H1 (cell line): ENCODE results near the gene C20orf173. TPM values are rescaled to one million over a fixed set of nuclear protein-coding genes. Genes with fewer than 3 reads are reported as not detected.

Experiments used
- CTCF ChIA-PET: fragments of 300-600 bp; sonication (Branson Sonifier 250); formaldehyde crosslinking; loops from one replicate; lab custom pipeline; 2021; ENCODE audit not compliant: partially characterized antibody; lab: Charles Lee
- POLR2A ChIA-PET: fragments of 300-600 bp; sonication (Branson Sonifier 250); formaldehyde crosslinking; loops from one replicate; lab custom pipeline; 2021; ENCODE audit warnings: inconsistent platforms; ENCODE audit not compliant: partially characterized antibody; lab: Charles Lee
- DNase-seq, 2 experiments: peaks; one replicate each; pipeline versions ENCODE4 v3.0.0 to v3.0.0-alpha.2; 2010 to 2022; ENCODE audit warnings: low spot score in 2 of 2, low read depth in 1 of 2, mixed read lengths in 1 of 2
- FAIRE-seq: peaks from 2 replicates; lab custom pipeline; 2011; peaks lifted over from hg19 to GRCh38; lab: Jason Lieb, UNC
- H2AFZ ChIP-seq: 2 replicates; pipeline ENCODE4 v1.8.1; 2012; ENCODE audit warnings: low read length, inconsistent platforms
- H2AK5ac ChIP-seq: 2 replicates; pipeline ENCODE4 v1.6.1; 2013; ENCODE audit warnings: low read depth, low read length
- H2BK120ac ChIP-seq: replicated peaks from 2 replicates; pipeline ENCODE3; 2013; ENCODE audit warnings: low read depth, low read length, inconsistent platforms
- H2BK12ac ChIP-seq: 2 replicates; pipeline ENCODE4 v1.6.1; 2013; ENCODE audit warnings: low read depth, low read length
- H2BK15ac ChIP-seq: 2 replicates; pipeline ENCODE4 v1.6.1; 2013; ENCODE audit warnings: low read length
- H2BK20ac ChIP-seq: 2 replicates; pipeline ENCODE4 v1.6.1; 2013; ENCODE audit warnings: low read length
- H2BK5ac ChIP-seq: 2 replicates; pipeline ENCODE4 v1.6.1; 2013; ENCODE audit warnings: low read depth, low read length
- H3K14ac ChIP-seq: 2 replicates; pipeline ENCODE4 v1.6.1; 2013; ENCODE audit warnings: inconsistent platforms; ENCODE audit not compliant: insufficient read length
- H3K18ac ChIP-seq: 2 replicates; pipeline ENCODE4 v1.6.1; 2013; ENCODE audit warnings: low read length; ENCODE audit errors: extremely low read depth
- H3K23ac ChIP-seq: 2 replicates; pipeline ENCODE4 v1.6.1; 2013; ENCODE audit warnings: inconsistent platforms; ENCODE audit not compliant: insufficient read length
- H3K23me2 ChIP-seq: 2 replicates; pipeline ENCODE4 v1.6.1; 2013; ENCODE audit warnings: low read depth, low read length
- H3K27ac ChIP-seq: 2 replicates; pipeline ENCODE4 v1.6.1; 2011; ENCODE audit warnings: low read depth, low read length, inconsistent platforms
- H3K27me3 ChIP-seq, 4 experiments: replicated peaks in 1 of 4; 1 replicate in 1 of 4; 2 replicates in 3 of 4; pipeline versions ENCODE4 v1.6.1 to v1.8.1; 2011 to 2013; ENCODE audit warnings: low read length in 3 of 4, mild to moderate bottlenecking in 3 of 4, inconsistent platforms in 2 of 4, mixed read lengths in 2 of 4, moderate library complexity in 1 of 4; ENCODE audit not compliant: control insufficient read depth in 3 of 4, insufficient read depth in 3 of 4; ENCODE audit errors: extremely low read depth in 1 of 4
- H3K36me3 ChIP-seq, 4 experiments: 2 replicates each; pipeline versions ENCODE4 v1.6.1 to v1.8.1; 2011 to 2013; ENCODE audit warnings: mild to moderate bottlenecking in 4 of 4, low read length in 3 of 4, moderate library complexity in 2 of 4, control low read depth in 1 of 4, inconsistent platforms in 1 of 4; ENCODE audit not compliant: insufficient read depth in 4 of 4, control insufficient read depth in 2 of 4
- H3K4ac ChIP-seq: replicated peaks from 2 replicates; pipeline ENCODE3; 2013; ENCODE audit warnings: low read length, low read depth, mixed read lengths, inconsistent platforms; ENCODE audit not compliant: insufficient read length
- H3K4me1 ChIP-seq, 4 experiments: replicated peaks in 1 of 4; 1 replicate in 1 of 4; 2 replicates in 3 of 4; pipeline versions ENCODE4 v1.6.1 to v1.8.1; 2011 to 2013; ENCODE audit warnings: low read length in 3 of 4, inconsistent platforms in 2 of 4, mixed read lengths in 1 of 4; ENCODE audit not compliant: insufficient read depth in 4 of 4, control insufficient read depth in 3 of 4
- H3K4me2 ChIP-seq, 2 experiments: 2 replicates each; pipeline versions ENCODE4 v1.6.1 to v1.8.1; 2011 to 2013; ENCODE audit warnings: low read depth in 2 of 2, low read length in 2 of 2, control low read depth in 1 of 2, inconsistent platforms in 1 of 2, mild to moderate bottlenecking in 1 of 2; ENCODE audit not compliant: insufficient read depth in 1 of 2
- H3K4me3 ChIP-seq, 4 experiments: fragments of 200-600, 300-600 bp in 1 of 4; sonication (generic), shearing (Covaris generic), sonication (Bioruptor Twin) in 1 of 4; 2 replicates each; pipeline versions ENCODE4 v1.5.1 to v1.8.1; 2011 to 2016; ENCODE audit warnings: low read length in 4 of 4, low read depth in 3 of 4, control low read depth in 2 of 4, inconsistent platforms in 2 of 4, mild to moderate bottlenecking in 2 of 4, mixed read lengths in 1 of 4, moderate library complexity in 1 of 4; ENCODE audit not compliant: insufficient read depth in 2 of 4; ENCODE audit errors: extremely low read depth in 1 of 4
- H3K56ac ChIP-seq: replicated peaks from 2 replicates; pipeline ENCODE3; 2013; ENCODE audit warnings: low read depth, mild to moderate bottlenecking, mixed read lengths, low read length, inconsistent platforms; ENCODE audit not compliant: insufficient read length
- H3K79me1 ChIP-seq: 2 replicates; pipeline ENCODE4 v1.6.1; 2013; ENCODE audit warnings: low read depth, low read length, control low read depth
- H3K79me2 ChIP-seq, 2 experiments: 2 replicates each; pipeline versions ENCODE4 v1.6.1 to v1.8.1; 2012 to 2013; ENCODE audit warnings: low read length in 2 of 2, mild to moderate bottlenecking in 2 of 2, inconsistent platforms in 1 of 2; ENCODE audit not compliant: insufficient read depth in 2 of 2, control insufficient read depth in 1 of 2
- H3K9ac ChIP-seq, 4 experiments: replicated peaks in 1 of 4; 1 replicate in 1 of 4; 2 replicates in 3 of 4; pipeline versions ENCODE4 v1.6.1 to v1.8.1; 2011 to 2013; ENCODE audit warnings: low read depth in 3 of 4, low read length in 3 of 4, control low read depth in 2 of 4, mild to moderate bottlenecking in 2 of 4, moderate library complexity in 2 of 4, inconsistent platforms in 1 of 4; ENCODE audit errors: extremely low read depth in 1 of 4
- H3K9me3 ChIP-seq, 2 experiments: 2 replicates each; pipeline versions ENCODE4 v1.6.1 to v1.8.1; 2012 to 2013; ENCODE audit warnings: mild to moderate bottlenecking in 2 of 2, moderate library complexity in 2 of 2, control low read depth in 1 of 2, inconsistent platforms in 1 of 2, low read depth in 1 of 2, low read length in 1 of 2, mixed read lengths in 1 of 2; ENCODE audit not compliant: insufficient read depth in 2 of 2
- H4K20me1 ChIP-seq, 2 experiments: replicated peaks in 1 of 2; 2 replicates each; pipeline versions ENCODE3 to v1.8.1; 2011 to 2013; ENCODE audit warnings: inconsistent platforms in 2 of 2, low read length in 2 of 2, mild to moderate bottlenecking in 1 of 2; ENCODE audit not compliant: insufficient read depth in 2 of 2, control insufficient read depth in 1 of 2
- H4K5ac ChIP-seq: 2 replicates; pipeline ENCODE4 v1.6.1; 2013; ENCODE audit warnings: low read length, low read depth, mixed read lengths, inconsistent platforms; ENCODE audit not compliant: insufficient read length
- H4K8ac ChIP-seq: 2 replicates; pipeline ENCODE4 v1.8.0; 2013; ENCODE audit warnings: mild to moderate bottlenecking, moderate library complexity, low read length, inconsistent platforms; ENCODE audit not compliant: insufficient read depth; ENCODE audit errors: extremely low read depth
- H4K91ac ChIP-seq: replicated peaks from 2 replicates; pipeline ENCODE3; 2013; ENCODE audit warnings: low read length, mixed read lengths, inconsistent platforms; ENCODE audit not compliant: insufficient read length
- CEBPB ChIP-seq: IDR thresholded peaks from 2 replicates; pipeline ENCODE4 v1.6.1; 2012; ENCODE audit warnings: low read depth, low read length
- CHD1 ChIP-seq: IDR thresholded peaks from 2 replicates; pipeline ENCODE4 v1.6.1; 2012; ENCODE audit warnings: low read depth, low read length, improper control_type of control experiment
- CTCF ChIP-seq, 3 experiments: IDR thresholded peaks; 1 replicate in 2 of 3; 2 replicates in 1 of 3; pipeline versions ENCODE4 v1.5.1 to v1.6.1; 2011; ENCODE audit warnings: low read length in 3 of 3, mild to moderate bottlenecking in 3 of 3, inconsistent platforms in 2 of 3, low read depth in 1 of 3, moderate library complexity in 1 of 3; ENCODE audit not compliant: insufficient read depth in 1 of 3; ENCODE audit errors: control extremely low read depth in 1 of 3
- GABPA ChIP-seq: IDR thresholded peaks from 2 replicates; pipeline ENCODE4 v1.6.1; 2011; ENCODE audit warnings: mild to moderate bottlenecking, low read length, moderate library complexity, borderline replicate concordance; ENCODE audit not compliant: insufficient read depth
- SP1 ChIP-seq: IDR thresholded peaks from 2 replicates; pipeline ENCODE4 v1.6.1; 2011; ENCODE audit warnings: low read depth, low read length
- TEAD4 ChIP-seq: IDR thresholded peaks from 2 replicates; pipeline ENCODE4 v1.6.1; 2012; ENCODE audit warnings: low read depth, low read length, inconsistent platforms, mixed read lengths
- USF2 ChIP-seq: IDR thresholded peaks from 2 replicates; pipeline ENCODE4 v1.6.1; 2011; ENCODE audit warnings: low read length, improper control_type of control experiment
- WGBS, 2 experiments: shearing (Covaris generic) in 1 of 2; methylation state at CpG; one replicate each; pipeline versions ENCODE4 v1.1.6 to v1.1.7; 2013 to 2015; ENCODE audit warnings: low lambda C conversion rate in 2 of 2, mixed read lengths in 2 of 2, inconsistent platforms in 1 of 2, low coverage in 1 of 2, missing lambda C conversion rate in 1 of 2; ENCODE audit not compliant: insufficient replicate concordance in 2 of 2, insufficient coverage in 1 of 2, insufficient read length in 1 of 2; ENCODE audit errors: extremely low coverage in 1 of 2, missing lambda C conversion rate in 1 of 2; 5-methylcytosine and 5-hydroxymethylcytosine counted together
- polyA plus RNA-seq, 7 experiments: library from polyadenylated mRNA; depleted of rRNA in 3 of 7; stranded (reverse) in 5 of 7; unstranded in 2 of 7; fragments of >200 nt in 5 of 7; fragments of 200-250 nt in 2 of 7; gene quantifications; 1 replicate in 5 of 7; 2 replicates in 1 of 7; 4 replicates in 1 of 7; pipeline versions ENCODE4 v1.2.1 to v1.2.3, GENCODE V29; 2011 to 2013; ENCODE audit warnings: missing spikeins in 2 of 7, mixed read lengths in 2 of 7
- total RNA-seq: library from RNA; stranded (reverse); fragmentation: NEBNext Ultra II Directional; extraction: Animal tissue kit (Norgen Biotek cat#: 25700); gene quantifications from 2 replicates; pipeline ENCODE4 v1.2.1, GENCODE V29; 2021

C20orf173 gene
- total and polyA plus RNA-seq, 2 of the 8 experiments (the other 6 are each of a cell fraction or from before 2014, with no cell fraction given), result not detected

- Histone ChIP-seq H3K4ac (no peak overlapping the region), H3K4me1 (no peaks in the 10 kb centered on the region), H3K23me2 (no peaks in the 10 kb centered on the region; the same call in 1 of the 2 replicates), H3K79me1 (no peaks in the 10 kb centered on the region)
- CTCF ChIA-PET, result interaction anchor here (0.8 to 3.1 kb wide), 7 partner anchors 9 to 116 kb away, joined by 3 to 15 read pairs (median 5); no protein-coding TSS in a partner anchor
- FAIRE-seq, result no peak
- TF ChIP-seq TEAD4 (no peak), SP1 (no peak), CTCF (IDR thresholded peaks at IDR 0.05; ENCODE audit: control extremely low read depth in 1 of 3, insufficient read depth in 1 of 3, low read depth in 1 of 3, low read length in 3 of 3) (no peak), CEBPB (no peak), USF2 (no peak), GABPA (no peak), CHD1 (no peak)
- TF ChIP-seq, all 59 proteins: peak for 0
- no peak overlapping the region for H3K4me2 ChIP-seq
- H3K36me3 ChIP-seq, result peaks cover 15 to 54% (median 44%) of the 10 kb centered on the region in 4 experiments
- H4K91ac ChIP-seq, result no peak overlapping the region
- H2AK5ac ChIP-seq, result no peak overlapping the region
- WGBS, 2 experiments, result 95% methylated on average over 10 of the region's 10 CpGs; no CpG with 5 or more reads in 1 of the 2 experiments
- H3K27me3 ChIP-seq, result no peaks in the 10 kb centered on the region
- no peak overlapping the region for H3K14ac ChIP-seq
- no peak overlapping the region for H3K4me3 ChIP-seq
- no peak overlapping the region for H3K27ac ChIP-seq
- H4K20me1 ChIP-seq, result no peaks in the 10 kb centered on the region
- no peak overlapping the region for H2BK12ac ChIP-seq
- H3K23ac ChIP-seq, result no peak overlapping the region
- H4K8ac ChIP-seq, result no peak overlapping the region
- no peak overlapping the region for H3K56ac ChIP-seq
- H2BK5ac ChIP-seq, result no peak overlapping the region
- H2BK15ac ChIP-seq, result no peak overlapping the region
- POLR2A ChIA-PET, result interaction anchor here (0.7 to 1.8 kb wide), 4 partner anchors 8 to 48 kb away, joined by 3 to 8 read pairs (median 4); partner anchors contain the start of gene CEP250
- no peak overlapping the region for H3K18ac ChIP-seq
- no peak overlapping the region for H2AFZ ChIP-seq
- no peak overlapping the region for H4K5ac ChIP-seq
- H2BK120ac ChIP-seq, result no peak overlapping the region
- DNase-seq, result no peak
- no peak overlapping the region for H2BK20ac ChIP-seq
- no peak overlapping the region for H3K9ac ChIP-seq
- no peaks in the 10 kb centered on the region for H3K9me3 ChIP-seq
- no peaks in the 10 kb centered on the region for H3K79me2 ChIP-seq
These were observed 26.2 kb downstream of the C20orf173 start for GRCh38 chr20:35503281-35503680.
